Measurements from ENCODE around the gene CACNA2D1.
A peak's percentile ranks its signal among the peaks of the same experiment; 100 is the strongest.

Gene CACNA2D1

GRCh38 chr7:82007315-82007714 is 436.3 kb downstream of the CACNA2D1 start (continued):
- TF ChIP-seq ESRRG (CRISPR knock-in tag; IDR thresholded peaks at IDR 0.05) = no peak

- no peak for TF ChIP-seq ESRRG (CRISPR knock-in tag; IDR thresholded peaks at IDR 0.05)
- no peak for TF ChIP-seq OSR1 (CRISPR knock-in tag; IDR thresholded peaks at IDR 0.05)
- TF ChIP-seq PATZ1 (CRISPR knock-in tag; IDR thresholded peaks at IDR 0.05; ENCODE audit: borderline replicate concordance) = no peak
- TF ChIP-seq CREB5 (CRISPR knock-in tag; IDR thresholded peaks at IDR 0.05; ENCODE audit: low read depth) = no peak
- TF ChIP-seq POU6F1 (CRISPR knock-in tag; IDR thresholded peaks at IDR 0.05; ENCODE audit: borderline replicate concordance, low read depth) = no peak
- no peak for TF ChIP-seq BACH2 (CRISPR knock-in tag; IDR thresholded peaks at IDR 0.05; ENCODE audit: borderline replicate concordance)
- 0 out of 2 replicates have a peak, but pooled peaks have one; percentile 24 for TF ChIP-seq TCF4 (CRISPR knock-in tag; IDR thresholded peaks at IDR 0.05; ENCODE audit: borderline replicate concordance)
- ATAC-seq = no peak
These were observed 438.5 kb downstream of the CACNA2D1 start for GRCh38 chr7:82005056-82005455.

GRCh38 chr7:81993186-81993585 is 450.4 kb downstream of the CACNA2D1 start:
- TF ChIP-seq GLIS3 (CRISPR knock-in tag; IDR thresholded peaks at IDR 0.05) (no peak), ZFP30 (CRISPR knock-in tag; IDR thresholded peaks at IDR 0.05) (no peak), BACH2 (CRISPR knock-in tag; IDR thresholded peaks at IDR 0.05; ENCODE audit: borderline replicate concordance) (no peak), ESRRG (CRISPR knock-in tag; IDR thresholded peaks at IDR 0.05) (no peak), CREB5 (CRISPR knock-in tag; IDR thresholded peaks at IDR 0.05; ENCODE audit: low read depth) (no peak), CSRNP3 (CRISPR knock-in tag; IDR thresholded peaks at IDR 0.05) (no peak), ZC3H10 (CRISPR knock-in tag; IDR thresholded peaks at IDR 0.05) (no peak), ZNF565 (CRISPR knock-in tag; conservative IDR thresholded peaks at IDR 0.05; ENCODE audit: low read depth) (no peak), CSDC2 (CRISPR knock-in tag; IDR thresholded peaks at IDR 0.05) (no peak), TSHZ2 (CRISPR knock-in tag; IDR thresholded peaks at IDR 0.05) (no peak), ZNF70 (CRISPR knock-in tag; IDR thresholded peaks at IDR 0.05) (no peak), POU6F1 (CRISPR knock-in tag; IDR thresholded peaks at IDR 0.05; ENCODE audit: borderline replicate concordance, low read depth) (no peak), ZNF8 (CRISPR knock-in tag; IDR thresholded peaks at IDR 0.05) (no peak), PPARA (CRISPR knock-in tag; IDR thresholded peaks at IDR 0.05; ENCODE audit: borderline replicate concordance) (no peak), ZFP3 (CRISPR knock-in tag; IDR thresholded peaks at IDR 0.05) (no peak), RARB (CRISPR knock-in tag; IDR thresholded peaks at IDR 0.05) (no peak), ARNTL (CRISPR knock-in tag; IDR thresholded peaks at IDR 0.05; ENCODE audit: borderline replicate concordance, low read depth) (no peak), ISL1 (CRISPR knock-in tag; IDR thresholded peaks at IDR 0.05) (no peak)
- no peak for ATAC-seq

Data from SK-N-SH treated with all-trans-retinoic acid at 6 μM for 48 hours (cell line).